HEK293T (cell line): ENCODE data around the gene EXOC8.

ENCODE experiments used
- CTCF ChIA-PET: fragments of 350-600 bp; formaldehyde crosslinking; extraction: SDS; loops from one replicate; lab custom pipeline; 2021; ENCODE audit warnings: antibody characterized with exemption, inconsistent platforms; lab: Yijun Ruan, JAX
- POLR2A ChIA-PET: fragments of 350-600 bp; formaldehyde crosslinking; extraction: SDS; loops from one replicate; lab custom pipeline; 2020; ENCODE audit warnings: antibody characterized with exemption, inconsistent platforms; lab: Yijun Ruan, JAX
- DNase-seq: peaks from one replicate; pipeline ENCODE4 v3.0.0; 2012; ENCODE audit warnings: mixed read lengths; ENCODE audit errors: extremely low spot score
- ARNT ChIP-seq: fragments of 450-650 bp; IDR thresholded peaks from 2 replicates; pipeline ENCODE4 v1.6.1; 2017; ENCODE audit warnings: mild to moderate bottlenecking
- BHLHE40 ChIP-seq: fragments of 450-650 bp; IDR thresholded peaks from 2 replicates; pipeline ENCODE4 v1.6.1; 2016; ENCODE audit warnings: mild to moderate bottlenecking, moderate library complexity, borderline replicate concordance
- CTBP1 ChIP-seq: fragments of 450-650 bp; IDR thresholded peaks from 2 replicates; pipeline ENCODE4 v1.6.1; 2016; ENCODE audit warnings: borderline replicate concordance
- ELF4 ChIP-seq: fragments of 450-650 bp; IDR thresholded peaks from 2 replicates; pipeline ENCODE4 v1.6.1; 2017; ENCODE audit warnings: antibody characterized with exemption
- FOXA1 ChIP-seq: fragments of 450-650 bp; IDR thresholded peaks from 2 replicates; pipeline ENCODE4 v1.6.1; 2016; ENCODE audit warnings: mild to moderate bottlenecking
- FOXK2 ChIP-seq: fragments of 450-650 bp; IDR thresholded peaks from 2 replicates; pipeline ENCODE4 v1.6.1; 2016; ENCODE audit warnings: mild to moderate bottlenecking
- FOXM1 ChIP-seq: fragments of 450-650 bp; IDR thresholded peaks from 2 replicates; pipeline ENCODE4 v1.6.1; 2017; ENCODE audit warnings: mild to moderate bottlenecking, borderline replicate concordance
- HDGF ChIP-seq: fragments of 450-650 bp; IDR thresholded peaks from 2 replicates; pipeline ENCODE4 v1.6.1; 2017; ENCODE audit warnings: antibody characterized with exemption, borderline replicate concordance
- L3MBTL2 ChIP-seq: fragments of 450-650 bp; conservative IDR thresholded peaks from 2 replicates; pipeline ENCODE4 v1.6.1; 2016; ENCODE audit warnings: mild to moderate bottlenecking
- LEF1 ChIP-seq: fragments of 450-650 bp; IDR thresholded peaks from 2 replicates; pipeline ENCODE4 v1.6.1; 2017; ENCODE audit warnings: mild to moderate bottlenecking, borderline replicate concordance
- NFRKB ChIP-seq: fragments of 450-650 bp; IDR thresholded peaks from 2 replicates; pipeline ENCODE4 v1.6.1; 2016; ENCODE audit warnings: mild to moderate bottlenecking, moderate library complexity
- SP1 ChIP-seq: fragments of 450-650 bp; IDR thresholded peaks from 2 replicates; pipeline ENCODE4 v1.6.1; 2017
- SUZ12 ChIP-seq: fragments of 450-650 bp; IDR thresholded peaks from 2 replicates; pipeline ENCODE4 v1.6.1; 2016; ENCODE audit warnings: mild to moderate bottlenecking
- TARDBP ChIP-seq: fragments of 450-650 bp; IDR thresholded peaks from 2 replicates; pipeline ENCODE4 v1.6.1; 2016
- ZNF384 ChIP-seq: fragments of 450-650 bp; IDR thresholded peaks from 2 replicates; pipeline ENCODE4 v1.6.1; 2016
- TF ChIP-seq, protein P1 (sequence below): fragments of 450-650 bp; IDR thresholded peaks from 2 replicates; pipeline ENCODE4 v1.6.1; 2016

The EXOC8 gene

DNA sequence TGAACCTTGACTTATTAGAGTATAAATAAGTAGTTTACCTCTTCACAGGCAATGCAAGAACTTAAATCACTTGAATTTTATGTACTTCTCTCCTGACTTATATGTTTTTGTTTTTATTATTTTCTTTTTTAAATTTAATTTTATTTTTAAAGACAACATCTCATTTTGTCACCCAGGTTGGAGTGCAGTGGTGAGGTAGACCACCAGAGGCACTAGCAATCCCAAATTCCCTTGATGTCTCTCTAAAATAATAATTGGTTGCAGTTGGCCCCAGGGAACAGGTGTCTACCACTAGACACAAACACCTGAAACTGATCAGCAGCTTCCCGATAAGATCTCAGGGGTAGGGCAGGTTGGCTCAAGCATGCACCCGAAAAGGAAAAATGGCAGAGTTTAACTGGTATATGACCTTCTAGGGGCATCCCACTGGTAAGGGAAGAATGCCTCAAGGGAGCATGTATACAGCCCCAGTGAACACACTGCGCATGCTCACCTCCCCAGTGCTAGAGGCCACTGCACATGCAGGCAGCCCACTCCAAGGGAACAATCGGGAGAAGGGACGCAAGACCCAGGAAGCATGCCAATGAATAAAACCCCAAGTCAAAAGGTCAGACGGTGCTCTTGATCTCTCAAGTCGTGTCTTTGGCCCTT lies 14.6 kb downstream of the EXOC8 start:
- ChIA-PET POLR2A (no interaction called here), CTCF (no interaction called here)
- DNase-seq = no peak
- TF ChIP-seq HDGF = no peak
- TF ChIP-seq SP1 = no peak
- TF ChIP-seq FOXA1 = no peak
- no peak for TF ChIP-seq FOXM1
- no peak for TF ChIP-seq LEF1
- TF ChIP-seq ZNF384 = no peak
- no peak for TF ChIP-seq NFRKB
- no peak for TF ChIP-seq FOXK2
- TF ChIP-seq BHLHE40 = no peak
- TF ChIP-seq SUZ12 = no peak
- TF ChIP-seq TARDBP = no peak
- no peak for TF ChIP-seq CTBP1
- TF ChIP-seq ELF4 = no peak
- TF ChIP-seq ARNT = no peak
- no peak for TF ChIP-seq L3MBTL2
- TF ChIP-seq, protein P1, sequence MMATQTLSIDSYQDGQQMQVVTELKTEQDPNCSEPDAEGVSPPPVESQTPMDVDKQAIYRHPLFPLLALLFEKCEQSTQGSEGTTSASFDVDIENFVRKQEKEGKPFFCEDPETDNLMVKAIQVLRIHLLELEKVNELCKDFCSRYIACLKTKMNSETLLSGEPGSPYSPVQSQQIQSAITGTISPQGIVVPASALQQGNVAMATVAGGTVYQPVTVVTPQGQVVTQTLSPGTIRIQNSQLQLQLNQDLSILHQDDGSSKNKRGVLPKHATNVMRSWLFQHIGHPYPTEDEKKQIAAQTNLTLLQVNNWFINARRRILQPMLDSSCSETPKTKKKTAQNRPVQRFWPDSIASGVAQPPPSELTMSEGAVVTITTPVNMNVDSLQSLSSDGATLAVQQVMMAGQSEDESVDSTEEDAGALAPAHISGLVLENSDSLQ = no peak

DNA sequence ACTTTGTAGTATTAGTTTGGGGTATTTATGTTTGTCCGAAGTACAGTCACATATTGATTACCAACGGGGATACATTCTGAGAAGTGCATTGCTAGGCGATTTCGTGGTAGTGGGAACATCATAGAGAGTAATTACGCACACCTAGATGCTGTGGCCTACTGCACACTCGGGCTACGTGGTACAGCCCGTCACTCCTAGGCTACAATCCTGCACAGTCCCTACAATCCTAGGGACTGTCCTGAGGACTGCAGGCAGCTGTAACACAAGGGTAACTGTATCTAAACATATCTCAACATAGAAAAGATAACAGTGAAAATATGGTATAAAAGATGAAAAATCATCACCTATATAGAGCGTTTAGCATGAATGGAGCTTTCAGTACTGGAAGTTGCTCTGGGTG lies 18.6 kb downstream of the EXOC8 start:
- TF ChIP-seq, protein P1 = no peak
- POLR2A ChIA-PET = no interaction called here
- DNase-seq = no peak
- CTCF ChIA-PET = no interaction called here

GRCh38 chr1:231318568-231318967 lies 19.1 kb downstream of the EXOC8 start:
- DNase-seq = no peak
- ChIA-PET POLR2A (no interaction called here), CTCF (interaction anchor here (1.2 kb wide), 1 partner anchor 19 kb away, joined by 3 read pairs; the partner anchor contains the start of gene EXOC8)
- no peak for TF ChIP-seq CTBP1
- TF ChIP-seq LEF1 = no peak
- no peak for TF ChIP-seq FOXK2
- TF ChIP-seq ARNT = no peak
- TF ChIP-seq L3MBTL2 = no peak
- no peak for TF ChIP-seq FOXA1
- TF ChIP-seq BHLHE40 = no peak

- CTCF ChIA-PET = interaction anchor here (1.2 kb wide), 1 partner anchor 20 kb away, joined by 3 read pairs; the partner anchor contains the start of gene EXOC8
- POLR2A ChIA-PET = interaction anchor here (1.9 kb wide), 1 partner anchor 20 kb away, joined by 5 read pairs; the partner anchor contains the start of genes EXOC8 and SPRTN
- TF ChIP-seq TARDBP = no peak
- no peak for TF ChIP-seq SP1
- TF ChIP-seq ELF4 = no peak
- no peak for TF ChIP-seq ARNT
- no peak for TF ChIP-seq CTBP1
- TF ChIP-seq BHLHE40 = no peak
- no peak for TF ChIP-seq NFRKB
- no peak for TF ChIP-seq LEF1
- TF ChIP-seq, protein P1 = no peak
- no peak for TF ChIP-seq FOXA1
- TF ChIP-seq FOXK2 = no peak
- no peak for TF ChIP-seq ZNF384
- no peak for TF ChIP-seq HDGF
- DNase-seq = no peak
Measured at GRCh38 chr1:231318015-231318355, 19.7 kb downstream of the EXOC8 start.

- ChIA-PET CTCF (interaction anchor here (1.2 kb wide), 1 partner anchor 20 kb away, joined by 3 read pairs; the partner anchor contains the start of gene EXOC8), POLR2A (interaction anchor here (1.9 kb wide), 1 partner anchor 21 kb away, joined by 5 read pairs; the partner anchor contains the start of genes EXOC8 and SPRTN)
- DNase-seq = no peak
- no peak for TF ChIP-seq FOXK2
- no peak for TF ChIP-seq FOXM1
- TF ChIP-seq SUZ12 = no peak
Measured at GRCh38 chr1:231317306-231318014, 20.2 kb downstream of the EXOC8 start.

GRCh38 chr1:231315887-231316286 lies 21.8 kb downstream of the EXOC8 start:
- TF ChIP-seq NFRKB = no peak
- TF ChIP-seq LEF1 = no peak
- TF ChIP-seq ELF4 = no peak
- no peak for TF ChIP-seq SP1
- TF ChIP-seq L3MBTL2 = no peak
- TF ChIP-seq FOXM1 = peak; percentile 71; the same call in 1 of the 2 replicates
- TF ChIP-seq ZNF384 = peak; percentile 93
- TF ChIP-seq CTBP1 = no peak
- TF ChIP-seq TARDBP = no peak
- TF ChIP-seq HDGF = no peak
- 0 out of 2 replicates have a peak, but pooled peaks have one; percentile 6 for TF ChIP-seq ARNT
- no peak for TF ChIP-seq BHLHE40
- POLR2A ChIA-PET = no interaction called here
- DNase-seq = peak; percentile 83
- CTCF ChIA-PET = interaction anchor here (0.7 to 2.5 kb wide), 4 partner anchors 18 to 103 kb away, joined by 3 to 10 read pairs (median 6); partner anchors contain the start of genes EXOC8 and SPRTN
